Measurements from ENCODE around the gene SLC39A12. TPM values are rescaled to one million over a fixed set of nuclear protein-coding genes. Genes with fewer than 3 reads are reported as not detected.

SLC39A12 gene
- total RNA-seq, 2 experiments from 2014 or later: not detected

Other genes with a start within 250 kb of the SLC39A12 start
- under 1 TPM; 0.08 to 0.15 TPM for gene TMEM236, start 199.7 kb upstream of the SLC39A12 start, total RNA-seq
- not detected for gene MRC1, start 142.6 kb upstream of the SLC39A12 start, total RNA-seq
- gene CACNB2, start 188.5 kb downstream of the SLC39A12 start, total RNA-seq: not detected

All from activated CD4-positive, alpha-beta memory T cell treated with anti-CD3 and anti-CD28 coated beads, Interleukin-2, amount 10 ng/mL, durations not matched to agents 7 days and 5 days (primary cell).